Measurements from ENCODE around the gene EPHA3.

- TF ChIP-seq EZH2phosphoT487 (IDR thresholded peaks at IDR 0.05; ENCODE audit: borderline replicate concordance) = no peak
- TF ChIP-seq, protein P1, sequence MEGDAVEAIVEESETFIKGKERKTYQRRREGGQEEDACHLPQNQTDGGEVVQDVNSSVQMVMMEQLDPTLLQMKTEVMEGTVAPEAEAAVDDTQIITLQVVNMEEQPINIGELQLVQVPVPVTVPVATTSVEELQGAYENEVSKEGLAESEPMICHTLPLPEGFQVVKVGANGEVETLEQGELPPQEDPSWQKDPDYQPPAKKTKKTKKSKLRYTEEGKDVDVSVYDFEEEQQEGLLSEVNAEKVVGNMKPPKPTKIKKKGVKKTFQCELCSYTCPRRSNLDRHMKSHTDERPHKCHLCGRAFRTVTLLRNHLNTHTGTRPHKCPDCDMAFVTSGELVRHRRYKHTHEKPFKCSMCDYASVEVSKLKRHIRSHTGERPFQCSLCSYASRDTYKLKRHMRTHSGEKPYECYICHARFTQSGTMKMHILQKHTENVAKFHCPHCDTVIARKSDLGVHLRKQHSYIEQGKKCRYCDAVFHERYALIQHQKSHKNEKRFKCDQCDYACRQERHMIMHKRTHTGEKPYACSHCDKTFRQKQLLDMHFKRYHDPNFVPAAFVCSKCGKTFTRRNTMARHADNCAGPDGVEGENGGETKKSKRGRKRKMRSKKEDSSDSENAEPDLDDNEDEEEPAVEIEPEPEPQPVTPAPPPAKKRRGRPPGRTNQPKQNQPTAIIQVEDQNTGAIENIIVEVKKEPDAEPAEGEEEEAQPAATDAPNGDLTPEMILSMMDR (conservative IDR thresholded peaks at IDR 0.05; ENCODE audit: low read length) = no peak
Observed at GRCh38 chr3:89184151-89184995, 77.0 kb downstream of the EPHA3 start.
